EH (cell line): ENCODE data around the gene STK10.

Experiments used
- DNase-seq: peaks from one replicate; pipeline ENCODE4 v3.0.0-alpha.2; 2015; ENCODE audit warnings: low read depth

The STK10 gene

GRCh38 chr5:172008111-172008455 lies 179.9 kb downstream of the STK10 start:
- peak; percentile 60 for DNase-seq

- no peak for DNase-seq
Measured at GRCh38 chr5:172007175-172008110, 180.6 kb downstream of the STK10 start.

GRCh38 chr5:172006321-172007174 lies 181.5 kb downstream of the STK10 start, which contains the start of gene FBXW11:
TSS of gene FBXW11 (minus strand) at chr5:172006638. CDS start at chr5:172006502, 136 bp downstream.
- peak; percentile 97 for DNase-seq

DNA sequence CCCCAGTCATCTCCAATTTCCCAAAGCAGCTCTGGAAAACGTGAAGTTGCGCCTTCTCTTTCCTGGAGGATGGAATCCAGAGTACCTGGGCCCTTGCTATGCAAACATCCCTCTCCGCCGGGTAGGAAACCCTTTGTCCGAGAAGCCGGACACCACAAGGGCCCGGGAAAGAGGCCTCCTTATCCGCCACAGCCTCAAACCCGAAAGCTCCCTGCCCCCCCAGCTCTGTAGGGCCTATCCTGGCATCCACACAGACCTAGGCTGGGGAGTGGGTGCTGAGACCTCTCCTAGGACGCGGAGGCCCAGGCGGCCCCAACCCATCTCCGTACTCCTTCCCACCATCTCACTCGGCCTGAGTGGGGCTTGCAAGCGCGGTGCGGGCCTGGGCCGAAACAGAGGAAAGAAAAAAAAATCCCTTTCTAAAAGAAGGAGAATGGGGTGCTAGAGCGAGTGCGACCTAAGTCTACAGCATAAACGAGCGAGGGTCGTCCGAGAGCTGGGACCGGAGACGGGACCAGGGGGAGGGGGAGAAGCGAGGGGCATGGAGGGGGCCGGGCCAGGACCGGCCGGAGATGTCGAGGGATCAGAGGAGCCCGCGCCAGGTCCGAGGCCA lies 182.2 kb downstream of the STK10 start:
- DNase-seq, result peak; percentile 35

GRCh38 chr5:172004824-172005237 lies 183.2 kb downstream of the STK10 start:
- DNase-seq, result peak; percentile 40

DNA sequence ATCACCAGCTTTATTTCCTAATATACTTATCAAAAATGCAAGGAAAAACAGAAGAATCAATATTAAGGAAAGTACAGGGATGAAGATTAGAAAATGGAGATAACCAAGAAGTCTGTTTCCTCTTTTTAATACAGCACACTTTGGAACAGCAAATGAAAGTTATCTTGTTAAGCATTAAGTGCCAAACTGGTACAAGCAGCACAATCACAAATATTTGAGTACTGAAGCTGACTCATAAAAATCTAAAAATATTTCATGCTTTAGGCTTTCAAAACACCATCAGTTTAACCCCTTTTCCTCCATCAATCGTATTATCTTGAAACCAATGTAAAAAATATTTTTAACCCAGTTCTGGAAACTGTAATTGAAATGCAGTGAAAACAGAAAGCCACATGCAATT lies 184.3 kb downstream of the STK10 start:
- DNase-seq, result peak; percentile 54

- no peak for DNase-seq
Measured at GRCh38 chr5:172002840-172003512, 185.0 kb downstream of the STK10 start.

DNA sequence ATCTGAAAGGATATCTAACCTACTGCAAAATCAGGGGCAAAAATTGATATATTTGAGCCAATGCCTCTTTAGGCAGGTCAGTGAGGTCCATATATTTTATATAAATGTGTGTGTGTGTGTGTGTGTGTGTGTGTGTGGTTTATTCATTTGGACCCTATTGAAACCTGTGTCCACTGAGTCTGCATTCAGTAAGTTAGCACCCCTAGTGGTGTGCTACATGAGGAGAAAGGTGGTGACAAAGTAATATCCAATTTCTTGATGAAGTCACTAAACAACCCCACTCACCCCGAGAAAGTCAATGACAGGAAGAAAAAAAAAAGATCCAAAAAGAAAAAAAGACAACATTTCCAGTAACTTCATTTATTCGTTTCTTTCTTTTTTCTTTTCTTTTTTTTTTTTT lies 185.7 kb downstream of the STK10 start:
- no peak for DNase-seq

DNA sequence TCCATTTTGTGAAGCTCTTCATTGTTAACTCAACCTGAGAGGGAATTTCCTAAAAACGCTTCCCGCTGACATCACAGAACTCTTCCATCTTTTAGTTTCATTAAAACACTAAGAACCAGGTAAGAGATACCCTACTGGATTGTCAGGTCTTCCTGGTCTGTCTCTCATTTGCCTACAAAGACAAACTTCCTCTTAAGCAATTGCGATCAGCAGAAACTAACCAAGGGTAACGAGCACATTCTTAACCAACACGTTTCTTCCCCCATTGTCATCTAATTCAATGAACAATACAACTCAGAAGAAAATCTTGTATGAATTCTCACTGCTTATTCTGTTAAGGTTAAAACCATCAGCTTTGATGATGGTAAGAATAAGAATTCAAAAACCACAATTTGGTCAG lies 188.1 kb downstream of the STK10 start:
- no peak for DNase-seq

- no peak for DNase-seq
Measured at GRCh38 chr5:171999100-171999499, 188.9 kb downstream of the STK10 start.

DNA sequence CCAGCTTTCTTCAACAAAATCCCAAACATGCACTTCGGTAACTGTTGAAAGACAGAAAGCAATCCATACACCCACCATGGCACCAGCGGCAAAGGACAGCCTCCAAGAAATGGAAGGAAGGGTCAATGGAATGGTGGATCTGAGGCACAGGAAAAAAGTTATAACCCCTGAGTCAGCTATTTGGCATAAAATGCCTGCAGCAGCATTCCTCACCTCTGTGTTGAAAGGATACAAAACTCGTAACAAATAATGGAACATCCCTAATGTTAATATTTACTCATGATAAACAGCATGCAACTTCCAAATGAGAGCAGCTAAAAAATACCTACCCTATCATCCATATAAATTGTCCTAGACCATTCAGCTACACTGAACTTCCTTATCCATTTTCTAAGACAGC lies 191.0 kb downstream of the STK10 start:
- DNase-seq, result no peak

DNA sequence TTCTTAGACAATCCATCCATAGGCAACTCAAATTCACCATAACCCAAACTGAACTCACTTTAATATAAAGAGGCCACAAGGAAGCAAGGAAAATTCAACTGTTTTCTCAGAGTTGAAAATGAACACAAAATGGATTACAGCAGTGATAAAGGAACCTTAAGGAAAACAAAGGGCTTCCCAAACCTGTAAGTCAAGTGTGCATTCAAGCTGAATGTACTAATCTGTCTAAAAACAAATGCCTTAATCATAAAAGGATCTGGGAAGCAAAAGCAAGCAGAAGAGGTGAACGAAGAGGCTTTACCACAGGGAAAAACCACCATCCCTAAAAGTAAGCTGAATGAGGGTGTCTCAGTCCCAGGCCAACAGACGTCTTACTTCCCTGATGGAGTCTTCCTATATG lies 195.2 kb downstream of the STK10 start:
- DNase-seq, result no peak

DNA sequence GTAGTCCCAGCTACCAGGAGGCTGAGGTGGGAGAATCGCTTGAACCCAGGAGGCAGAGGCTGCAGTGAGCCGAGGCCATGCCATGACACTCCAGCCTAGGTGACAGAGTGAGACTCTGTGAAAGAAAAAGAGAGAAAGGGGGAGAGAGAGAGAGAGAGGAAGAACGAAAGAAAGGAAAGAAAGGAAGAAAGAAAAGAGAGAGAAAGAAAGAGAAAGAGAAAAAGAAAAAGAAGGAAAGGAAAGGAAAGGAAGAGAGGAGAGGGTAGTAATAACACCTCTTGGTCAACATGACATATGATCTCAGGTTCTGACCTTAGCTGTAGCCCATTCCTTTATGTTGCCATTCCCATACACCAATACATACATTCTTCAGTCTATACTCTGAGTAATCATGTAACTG lies 195.7 kb downstream of the STK10 start:
- no peak for DNase-seq
